Stimulated activated CD4-positive, alpha-beta T cell treated with anti-CD3 and anti-CD28 coated beads, TNF-alpha, amount 100 ng/mL, for 48 hours (primary cell): ENCODE data around the gene PCDHB4.
"Not testable (repeated sequence)": the region's sequence is repeated elsewhere in the genome, so short reads cannot be mapped to it uniquely, and the experiment has no call there.

Source experiments
- DNase-seq, 3 donors: peaks; one replicate each; pipeline ENCODE4 v3.0.0-alpha.2; 2020; ENCODE audit warnings: low read depth in 3 of 3

PCDHB4 gene

DNA sequence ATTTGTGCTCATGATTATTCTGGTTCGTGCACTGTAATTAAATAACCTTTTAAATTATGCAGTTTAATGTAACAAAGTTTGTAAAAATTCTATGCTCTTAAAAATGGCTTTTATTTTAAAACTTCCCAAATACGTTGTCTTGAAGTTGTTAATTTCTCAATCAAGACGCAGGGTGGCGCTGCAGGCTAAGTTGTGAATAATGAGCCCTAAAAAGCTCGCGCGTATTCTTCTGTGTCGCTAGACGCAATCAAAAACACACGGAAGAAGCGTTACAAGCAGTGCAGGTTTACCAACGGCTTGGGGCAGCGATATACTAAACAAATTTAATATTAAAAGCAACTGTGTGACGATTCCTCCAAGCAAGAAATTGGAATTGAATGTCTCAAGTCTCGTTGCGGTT lies at the start of gene PCDHB4:
PCDHB4 (plus strand) TSS at position 256 of the 400 bp plus-strand sequence. CDS start 181 bp downstream, outside the sequence.
- no peak for DNase-seq

DNA sequence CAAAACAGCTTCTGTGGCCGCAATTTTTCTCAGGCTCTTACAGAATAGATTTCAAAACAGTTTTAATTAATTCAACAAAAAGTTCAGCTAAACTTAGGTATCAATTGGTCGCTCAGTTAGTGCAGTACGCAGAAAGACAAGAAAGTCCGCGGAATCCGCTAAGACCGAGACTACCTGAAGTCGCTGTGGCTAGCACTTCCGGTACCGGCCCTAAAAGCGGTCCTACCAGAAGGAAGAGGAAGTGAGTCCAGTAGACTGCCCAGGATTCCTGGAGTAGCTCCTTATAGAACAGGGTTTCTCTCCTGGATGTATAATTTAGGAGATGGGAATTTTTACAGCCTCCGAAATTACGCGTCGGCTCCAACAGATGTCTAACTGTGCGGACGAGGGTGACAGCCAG lies 43.8 kb upstream of the PCDHB4 start:
- DNase-seq = no peak

DNA sequence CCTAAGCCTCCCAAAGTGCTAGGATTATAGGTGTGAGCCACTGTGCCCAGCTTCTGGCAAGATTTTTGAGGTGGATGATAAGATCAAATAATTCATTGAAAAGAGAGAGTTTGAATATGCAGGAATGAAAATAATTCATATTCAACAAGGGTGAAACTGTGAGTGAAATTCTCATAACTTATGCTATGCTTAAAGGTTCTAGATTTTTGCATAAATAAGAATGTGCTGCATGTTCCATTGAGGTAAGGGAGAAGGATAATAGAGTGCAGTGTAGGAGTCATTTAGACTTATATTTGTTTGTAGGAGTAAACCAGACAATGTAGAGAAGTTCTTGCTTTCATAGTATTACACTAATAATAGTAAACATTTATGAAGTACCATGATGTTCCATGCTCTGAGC lies 39.4 kb upstream of the PCDHB4 start:
- no peak for DNase-seq

DNA sequence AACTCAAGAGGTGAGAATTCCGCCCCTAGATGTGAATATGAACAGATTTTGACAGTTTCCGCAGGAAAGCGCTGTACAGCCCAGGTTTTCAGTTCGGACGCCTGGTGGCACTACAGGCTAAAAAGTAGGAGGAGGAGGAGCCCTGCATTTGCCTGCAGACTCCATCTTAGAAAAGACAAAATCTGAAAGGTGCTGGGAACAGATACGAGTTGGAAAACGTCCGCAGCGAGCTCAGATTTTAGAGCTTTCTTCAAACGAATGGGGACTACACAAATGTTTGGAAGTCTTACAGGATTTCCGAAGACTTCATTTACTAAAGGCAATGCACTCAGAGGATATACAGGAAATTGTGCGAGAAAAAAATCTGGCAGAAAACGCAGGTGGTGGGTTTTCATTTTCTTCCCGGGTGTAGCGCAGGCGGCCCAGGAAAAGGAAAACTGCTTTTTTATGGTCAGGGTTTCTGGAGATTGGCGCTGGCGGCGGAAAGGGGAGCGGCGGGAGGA lies 37.1 kb upstream of the PCDHB4 start:
- DNase-seq = peak in 1 of 3 donors; percentile 8

DNA sequence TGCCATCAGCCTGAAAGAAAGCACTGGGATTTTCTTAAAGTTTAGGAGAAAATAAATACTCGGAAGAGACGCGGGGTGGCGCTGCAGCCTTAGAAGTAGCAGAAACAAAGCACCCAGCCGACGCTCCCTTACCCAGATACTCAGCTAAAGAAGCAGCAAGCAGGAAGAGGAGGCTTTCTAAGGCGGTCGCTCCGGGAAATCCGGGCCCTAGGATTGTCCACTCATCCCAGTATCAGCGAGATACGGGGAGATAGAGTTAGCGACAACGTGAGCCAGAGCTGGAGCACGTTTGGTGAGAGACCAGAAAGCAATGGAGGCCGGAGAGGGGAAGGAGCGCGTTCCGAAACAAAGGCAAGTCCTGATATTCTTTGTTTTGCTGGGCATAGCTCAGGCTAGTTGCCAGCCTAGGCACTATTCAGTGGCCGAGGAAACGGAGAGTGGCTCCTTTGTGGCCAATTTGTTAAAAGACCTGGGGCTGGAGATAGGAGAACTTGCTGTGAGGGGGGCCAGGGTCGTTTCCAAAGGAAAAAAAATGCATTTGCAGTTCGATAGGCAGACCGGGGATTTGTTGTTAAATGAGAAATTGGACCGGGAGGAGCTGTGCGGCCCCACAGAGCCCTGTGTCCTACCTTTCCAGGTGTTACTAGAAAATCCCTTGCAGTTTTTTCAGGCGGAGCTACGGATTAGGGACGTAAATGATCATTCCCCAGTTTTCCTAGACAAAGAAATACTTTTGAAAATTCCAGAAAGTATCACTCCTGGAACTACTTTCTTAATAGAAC lies 26.9 kb upstream of the PCDHB4 start, which contains the start of gene PCDHB2:
PCDHB2 (plus strand) TSS at position 135 of the 782 bp plus-strand sequence; CDS start at position 311, 176 bp downstream.
- DNase-seq = no peak

DNA sequence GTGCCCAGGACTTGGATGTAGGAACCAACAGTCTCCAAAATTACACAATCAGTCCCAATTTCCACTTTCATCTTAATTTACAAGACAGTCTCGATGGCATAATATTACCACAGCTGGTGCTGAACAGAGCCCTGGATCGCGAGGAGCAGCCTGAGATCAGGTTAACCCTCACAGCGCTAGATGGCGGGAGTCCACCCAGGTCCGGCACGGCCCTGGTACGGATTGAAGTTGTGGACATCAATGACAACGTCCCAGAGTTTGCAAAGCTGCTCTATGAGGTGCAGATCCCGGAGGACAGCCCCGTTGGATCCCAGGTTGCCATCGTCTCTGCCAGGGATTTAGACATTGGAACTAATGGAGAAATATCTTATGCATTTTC lies 26.4 kb upstream of the PCDHB4 start:
- DNase-seq = no peak

DNA sequence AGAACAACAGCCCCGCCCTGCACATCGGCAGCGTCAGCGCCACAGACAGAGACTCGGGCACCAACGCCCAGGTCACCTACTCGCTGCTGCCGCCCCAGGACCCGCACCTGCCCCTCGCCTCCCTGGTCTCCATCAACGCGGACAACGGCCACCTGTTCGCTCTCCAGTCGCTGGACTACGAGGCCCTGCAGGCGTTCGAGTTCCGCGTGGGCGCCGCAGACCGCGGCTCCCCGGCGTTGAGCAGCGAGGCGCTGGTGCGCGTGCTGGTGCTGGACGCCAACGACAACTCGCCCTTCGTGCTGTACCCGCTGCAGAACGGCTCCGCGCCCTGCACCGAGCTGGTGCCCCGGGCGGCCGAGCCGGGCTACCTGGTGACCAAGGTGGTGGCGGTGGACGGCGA lies 25.4 kb upstream of the PCDHB4 start:
- DNase-seq = not testable (repeated sequence)

DNA sequence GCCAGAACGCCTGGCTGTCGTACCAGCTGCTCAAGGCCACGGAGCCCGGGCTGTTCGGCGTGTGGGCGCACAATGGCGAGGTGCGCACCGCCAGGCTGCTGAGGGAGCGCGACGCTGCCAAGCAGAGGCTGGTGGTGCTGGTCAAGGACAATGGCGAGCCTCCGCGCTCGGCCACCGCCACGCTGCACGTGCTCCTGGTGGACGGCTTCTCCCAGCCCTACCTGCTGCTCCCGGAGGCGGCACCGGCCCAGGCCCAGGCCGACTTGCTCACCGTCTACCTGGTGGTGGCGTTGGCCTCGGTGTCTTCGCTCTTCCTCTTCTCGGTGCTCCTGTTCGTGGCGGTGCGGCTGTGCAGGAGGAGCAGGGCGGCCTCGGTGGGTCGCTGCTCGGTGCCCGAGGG lies 25.0 kb upstream of the PCDHB4 start:
- not testable (repeated sequence) for DNase-seq

DNA sequence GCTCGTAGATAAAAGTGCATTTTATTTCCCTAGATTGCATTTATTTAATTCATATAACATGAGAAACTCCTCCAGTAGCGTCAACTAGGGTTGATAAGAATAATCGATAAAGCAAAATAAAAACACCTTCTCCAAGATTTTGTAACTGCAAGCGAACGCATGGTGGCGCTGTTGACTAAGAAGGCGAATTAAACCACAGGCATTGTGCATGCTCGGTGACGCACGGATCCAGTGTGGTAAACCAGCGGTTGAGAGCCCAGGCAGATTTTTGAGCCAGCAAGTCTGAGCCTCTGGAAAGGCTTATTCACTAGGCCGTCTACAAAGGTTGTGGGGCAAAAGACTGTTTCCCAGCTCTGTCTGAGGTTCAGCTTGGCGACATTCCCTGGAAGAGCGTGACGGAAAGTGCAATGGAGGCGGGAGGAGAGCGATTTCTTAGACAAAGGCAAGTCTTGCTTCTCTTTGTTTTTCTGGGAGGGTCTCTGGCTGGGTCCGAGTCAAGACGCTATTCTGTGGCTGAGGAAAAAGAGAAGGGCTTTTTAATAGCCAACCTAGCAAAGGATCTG lies 21.3 kb upstream of the PCDHB4 start, which contains the start of gene PCDHB3:
PCDHB3 (plus strand) TSS at position 231 of the 563 bp plus-strand sequence; CDS start at position 408, 177 bp downstream.
- DNase-seq = peak in 2 of 3 donors; percentile 11 to 31

DNA sequence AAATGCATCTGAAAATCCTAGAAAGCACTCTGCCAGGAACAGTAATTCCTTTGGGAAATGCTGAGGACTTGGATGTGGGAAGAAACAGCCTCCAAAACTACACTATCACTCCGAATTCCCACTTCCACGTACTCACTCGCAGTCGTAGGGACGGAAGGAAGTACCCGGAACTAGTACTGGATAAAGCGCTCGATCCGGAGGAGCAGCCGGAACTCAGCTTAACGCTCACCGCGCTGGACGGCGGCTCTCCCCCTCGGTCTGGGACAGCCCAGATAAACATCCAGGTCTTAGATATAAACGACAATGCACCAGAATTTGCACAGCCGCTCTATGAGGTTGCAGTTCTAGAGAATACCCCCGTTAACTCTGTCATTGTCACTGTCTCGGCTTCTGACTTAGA lies 20.6 kb upstream of the PCDHB4 start:
- DNase-seq = no peak

DNA sequence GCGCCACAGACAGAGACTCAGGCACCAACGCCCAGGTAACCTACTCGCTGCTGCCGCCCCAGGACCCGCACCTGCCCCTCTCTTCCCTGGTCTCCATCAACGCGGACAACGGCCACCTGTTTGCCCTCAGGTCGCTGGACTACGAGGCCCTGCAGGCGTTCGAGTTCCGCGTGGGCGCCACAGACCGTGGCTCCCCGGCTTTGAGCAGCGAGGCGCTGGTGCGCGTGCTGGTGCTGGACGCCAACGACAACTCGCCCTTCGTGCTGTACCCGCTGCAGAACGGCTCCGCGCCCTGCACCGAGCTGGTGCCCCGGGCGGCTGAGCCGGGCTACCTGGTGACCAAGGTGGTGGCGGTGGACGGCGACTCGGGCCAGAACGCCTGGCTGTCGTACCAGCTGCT lies 19.5 kb upstream of the PCDHB4 start:
- DNase-seq = not testable (repeated sequence)

DNA sequence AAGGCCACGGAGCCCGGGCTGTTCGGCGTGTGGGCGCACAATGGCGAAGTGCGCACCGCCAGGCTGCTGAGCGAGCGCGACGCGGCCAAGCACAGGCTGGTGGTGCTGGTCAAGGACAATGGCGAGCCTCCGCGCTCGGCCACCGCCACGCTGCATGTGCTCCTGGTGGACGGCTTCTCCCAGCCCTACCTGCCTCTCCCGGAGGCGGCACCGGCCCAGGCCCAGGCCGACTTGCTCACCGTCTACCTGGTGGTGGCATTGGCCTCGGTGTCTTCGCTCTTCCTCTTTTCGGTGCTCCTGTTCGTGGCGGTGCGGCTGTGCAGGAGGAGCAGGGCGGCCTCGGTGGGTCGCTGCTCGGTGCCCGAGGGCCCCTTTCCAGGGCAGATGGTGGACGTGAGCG lies 19.1 kb upstream of the PCDHB4 start:
- not testable (repeated sequence) for DNase-seq

DNA sequence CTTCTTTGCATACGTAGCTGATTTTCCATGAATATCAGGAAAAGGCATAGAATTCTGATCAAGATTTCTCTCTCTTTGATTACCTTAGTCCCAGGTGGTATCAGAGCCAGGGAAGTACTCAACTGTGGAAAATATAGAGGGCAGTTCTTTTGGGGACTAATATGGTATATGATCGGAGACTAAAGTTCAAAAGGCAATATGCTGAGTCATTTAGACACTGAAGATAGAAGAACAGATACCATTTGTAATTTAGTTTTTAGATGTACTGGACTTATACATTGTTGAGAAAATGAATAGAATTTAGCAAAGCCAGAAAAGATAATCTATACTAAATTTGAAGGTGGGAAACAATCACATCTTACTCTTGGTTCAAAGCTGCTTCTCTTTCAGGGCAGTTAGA lies 16.3 kb upstream of the PCDHB4 start:
- no peak for DNase-seq

DNA sequence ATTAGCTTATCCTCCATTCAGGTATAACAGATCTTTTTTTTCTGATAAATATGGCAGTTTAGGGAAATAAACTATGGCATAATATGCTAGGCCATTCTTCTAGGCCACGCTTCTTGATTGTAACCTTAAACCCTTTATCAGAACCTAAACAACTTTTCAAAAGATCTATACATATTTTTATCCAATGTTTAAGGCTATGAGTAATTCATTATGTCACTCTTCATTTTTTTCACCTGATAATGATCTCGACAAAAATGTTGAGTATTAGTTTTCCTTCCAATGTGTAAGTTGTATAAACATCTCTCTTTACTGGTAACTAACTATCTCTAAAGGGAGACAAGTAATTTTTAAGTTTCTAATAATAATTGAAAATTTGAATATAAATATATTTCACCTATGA lies 2.4 kb upstream of the PCDHB4 start:
- DNase-seq = no peak

DNA sequence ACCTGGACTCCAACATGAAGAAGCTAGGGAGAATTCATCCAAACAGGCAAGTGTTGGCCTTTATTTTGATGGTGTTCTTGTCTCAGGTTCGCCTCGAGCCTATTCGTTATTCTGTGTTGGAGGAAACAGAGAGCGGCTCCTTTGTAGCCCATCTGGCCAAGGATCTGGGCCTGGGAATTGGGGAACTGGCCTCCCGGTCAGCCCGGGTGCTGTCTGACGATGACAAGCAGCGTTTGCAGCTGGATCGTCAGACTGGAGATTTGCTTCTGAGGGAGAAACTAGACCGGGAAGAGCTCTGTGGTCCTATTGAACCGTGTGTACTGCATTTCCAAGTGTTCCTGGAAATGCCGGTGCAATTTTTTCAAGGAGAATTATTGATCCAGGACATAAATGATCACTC lies 367 bp downstream of the PCDHB4 start:
- no peak for DNase-seq

DNA sequence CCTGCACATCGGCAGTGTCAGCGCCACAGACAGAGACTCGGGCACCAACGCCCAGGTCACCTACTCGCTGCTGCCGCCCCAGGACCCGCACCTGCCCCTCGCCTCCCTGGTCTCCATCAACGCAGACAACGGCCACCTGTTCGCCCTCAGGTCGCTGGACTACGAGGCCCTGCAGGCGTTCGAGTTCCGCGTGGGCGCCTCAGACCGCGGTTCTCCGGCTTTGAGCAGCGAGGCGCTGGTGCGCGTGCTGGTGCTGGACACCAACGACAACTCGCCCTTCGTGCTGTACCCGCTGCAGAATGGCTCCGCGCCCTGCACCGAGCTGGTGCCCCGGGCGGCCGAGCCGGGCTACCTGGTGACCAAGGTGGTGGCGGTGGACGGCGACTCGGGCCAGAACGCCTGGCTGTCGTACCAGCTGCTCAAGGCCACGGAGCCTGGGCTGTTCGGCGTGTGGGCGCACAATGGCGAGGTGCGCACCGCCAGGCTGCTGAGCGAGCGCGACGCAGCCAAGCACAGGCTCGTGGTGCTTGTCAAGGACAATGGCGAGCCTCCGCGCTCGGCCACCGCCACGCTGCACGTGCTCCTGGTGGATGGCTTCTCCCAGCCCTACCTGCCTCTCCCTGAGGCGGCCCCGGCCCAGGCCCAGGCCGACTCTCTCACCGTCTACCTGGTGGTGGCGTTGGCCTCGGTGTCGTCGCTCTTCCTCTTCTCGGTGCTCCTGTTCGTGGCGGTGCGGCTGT lies 1.9 kb downstream of the PCDHB4 start:
- DNase-seq = not testable (repeated sequence)

DNA sequence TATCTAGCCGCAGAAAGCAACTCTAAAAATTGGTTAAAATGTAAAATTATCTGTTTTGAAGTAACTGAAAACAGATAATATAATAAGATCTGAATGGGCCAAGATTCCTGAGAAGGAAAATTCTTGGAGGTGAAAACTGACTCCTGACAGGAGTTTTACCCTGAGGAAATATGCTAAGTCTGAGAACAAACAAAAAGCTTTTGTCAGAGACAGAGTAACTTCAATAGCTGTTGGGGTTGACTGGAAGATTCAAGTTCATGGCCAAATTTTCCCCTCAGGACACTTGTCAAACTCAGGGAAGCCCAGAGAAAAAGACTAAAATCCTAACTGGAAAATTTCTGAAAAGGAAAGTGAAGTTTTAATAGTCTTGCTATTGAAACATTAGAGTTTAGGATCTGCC lies 5.7 kb downstream of the PCDHB4 start:
- no peak for DNase-seq

DNA sequence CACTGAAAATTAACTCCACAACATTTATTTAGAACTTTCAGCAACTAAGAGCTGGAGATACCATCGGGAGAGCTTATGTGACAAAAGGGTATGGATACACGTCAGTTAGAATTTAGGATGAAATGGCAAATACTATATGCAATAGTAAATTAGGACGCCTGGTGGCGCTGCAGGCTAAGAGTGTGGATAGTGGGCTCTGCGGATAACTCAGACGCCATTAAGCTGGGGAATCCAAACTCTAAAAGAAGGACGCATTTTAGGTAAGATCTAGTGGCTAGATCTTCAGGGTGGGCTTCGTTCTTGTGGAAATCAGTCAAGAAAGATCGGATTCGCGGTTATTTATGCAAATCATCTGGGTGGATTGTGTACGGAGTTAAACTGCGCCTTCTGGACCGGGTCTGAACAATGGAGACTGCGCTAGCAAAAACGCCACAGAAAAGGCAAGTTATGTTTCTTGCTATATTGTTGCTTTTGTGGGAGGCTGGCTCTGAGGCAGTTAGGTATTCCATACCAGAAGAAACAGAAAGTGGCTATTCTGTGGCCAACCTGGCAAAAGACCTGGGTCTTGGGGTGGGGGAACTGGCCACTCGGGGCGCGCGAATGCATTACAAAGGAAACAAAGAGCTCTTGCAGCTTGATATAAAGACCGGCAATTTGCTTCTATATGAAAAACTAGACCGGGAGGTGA lies 13.6 kb downstream of the PCDHB4 start, which contains the start of gene PCDHB5:
PCDHB5 (plus strand) TSS at position 177 of the 688 bp plus-strand sequence; CDS start at position 406, 229 bp downstream.
- no peak for DNase-seq

DNA sequence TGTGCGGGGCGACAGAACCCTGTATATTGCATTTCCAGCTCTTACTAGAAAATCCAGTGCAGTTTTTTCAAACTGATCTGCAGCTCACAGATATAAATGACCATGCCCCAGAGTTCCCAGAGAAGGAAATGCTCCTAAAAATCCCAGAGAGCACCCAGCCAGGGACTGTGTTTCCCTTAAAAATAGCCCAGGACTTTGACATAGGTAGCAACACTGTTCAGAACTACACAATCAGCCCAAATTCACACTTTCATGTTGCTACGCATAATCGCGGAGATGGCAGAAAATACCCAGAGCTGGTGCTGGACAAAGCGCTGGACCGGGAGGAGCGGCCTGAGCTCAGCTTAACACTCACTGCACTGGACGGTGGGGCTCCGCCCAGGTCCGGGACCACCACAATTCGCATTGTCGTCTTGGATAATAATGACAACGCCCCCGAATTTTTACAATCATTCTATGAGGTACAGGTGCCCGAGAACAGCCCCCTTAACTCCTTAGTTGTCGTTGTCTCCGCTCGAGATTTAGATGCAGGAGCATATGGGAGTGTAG lies 14.2 kb downstream of the PCDHB4 start:
- no peak for DNase-seq

DNA sequence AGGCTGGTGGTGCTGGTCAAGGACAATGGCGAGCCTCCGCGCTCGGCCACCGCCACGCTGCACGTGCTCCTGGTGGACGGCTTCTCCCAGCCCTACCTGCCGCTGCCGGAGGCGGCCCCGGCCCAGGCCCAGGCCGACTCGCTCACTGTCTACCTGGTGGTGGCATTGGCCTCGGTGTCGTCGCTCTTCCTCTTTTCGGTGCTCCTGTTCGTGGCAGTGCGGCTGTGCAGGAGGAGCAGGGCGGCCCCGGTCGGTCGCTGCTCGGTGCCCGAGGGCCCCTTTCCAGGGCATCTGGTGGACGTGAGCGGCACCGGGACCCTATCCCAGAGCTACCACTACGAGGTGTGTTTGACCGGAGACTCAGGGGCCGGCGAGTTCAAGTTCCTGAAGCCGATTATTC lies 15.7 kb downstream of the PCDHB4 start:
- DNase-seq = not testable (repeated sequence)

DNA sequence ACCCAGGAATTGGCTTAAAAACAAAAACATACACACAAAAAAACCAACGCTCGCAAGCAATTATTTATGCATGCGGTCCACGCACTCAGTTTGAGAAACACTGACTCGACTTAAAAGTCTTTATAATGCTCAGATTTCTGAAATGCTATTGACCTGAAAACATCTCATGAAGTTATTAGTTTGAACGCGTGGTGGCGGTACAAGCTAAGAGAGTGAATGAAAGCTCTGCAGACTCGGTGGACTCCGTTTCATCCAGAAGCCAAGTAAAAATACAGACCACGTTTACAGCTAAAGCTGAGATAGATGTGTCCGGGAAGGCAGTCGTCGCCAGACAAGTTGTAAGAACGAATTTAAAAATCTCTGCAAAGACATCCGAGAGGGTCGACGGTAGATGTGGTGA lies 28.2 kb downstream of the PCDHB4 start, which contains the start of gene PCDHB6:
PCDHB6 (plus strand) TSS at position 246 of the 400 bp plus-strand sequence. CDS start 201 bp downstream, outside the sequence.
- no peak for DNase-seq
